Middle frontal gyrus (tissue), 1 donor: ENCODE results near the gene DDX27.

ENCODE experiments used
- DNase-seq: peaks from one replicate; pipeline ENCODE4 v3.0.0-alpha.2; 2015; ENCODE audit warnings: low spot score; ENCODE audit errors: extremely low spot score

Gene DDX27

GRCh38 chr20:49287555-49288249 is 68.5 kb downstream of the DDX27 start:
- DNase-seq = no peak

GRCh38 chr20:49288250-49288751 is 69.1 kb downstream of the DDX27 start:
- no peak for DNase-seq

- no peak for DNase-seq
Observed at GRCh38 chr20:49288784-49289696, 69.8 kb downstream of the DDX27 start.

- DNase-seq = no peak
Observed at GRCh38 chr20:49290608-49291191, 71.5 kb downstream of the DDX27 start.

- no peak for DNase-seq
Observed at GRCh38 chr20:49291200-49291599, 72.0 kb downstream of the DDX27 start.

GRCh38 chr20:49292010-49292409 is 72.8 kb downstream of the DDX27 start:
- no peak for DNase-seq

- DNase-seq = no peak
Observed at GRCh38 chr20:49293122-49293521, 73.9 kb downstream of the DDX27 start.
